GM12878 (cell line): ENCODE results near the gene AP5B1. TPM values are rescaled to one million over a fixed set of nuclear protein-coding genes. Genes with fewer than 3 reads are reported as not detected.

Source experiments
- ATAC-seq: fragments of 200-7000 bp; cut with Tn5 transposase; 3 replicates; pipeline ENCODE4 v1.9.1; 2020; ENCODE audit warnings: mild to moderate bottlenecking, moderate library complexity
- BruUV-seq: library from RNA; stranded (reverse); fragments of 400-500 nt; replicated peaks from 2 replicates; lab custom pipeline; 2021; lab: Mats Ljungman, UMichigan
- CTCF ChIA-PET: fragments of 300-600 bp; sonication (Branson Sonifier 250); formaldehyde crosslinking; extraction: SDS; loops from one replicate; lab custom pipeline; 2021; ENCODE audit warnings: inconsistent platforms; lab: Yijun Ruan, JAX
- POLR2A ChIA-PET: fragments of 350-600 bp; formaldehyde crosslinking; extraction: SDS; loops from one replicate; lab custom pipeline; 2021; ENCODE audit warnings: inconsistent platforms; lab: Charles Lee
- RAD21 ChIA-PET: fragments of 300-600 bp; sonication (Branson Sonifier 250); formaldehyde crosslinking; loops from one replicate; lab custom pipeline; 2023; ENCODE audit warnings: antibody characterized with exemption; ENCODE audit not compliant: unreplicated experiment; lab: Charles Lee
- SMC1A ChIA-PET: fragments of 300-600 bp; sonication (Branson Sonifier 250); formaldehyde crosslinking; loops from one replicate; lab custom pipeline; 2023; ENCODE audit not compliant: unreplicated experiment, uncharacterized antibody; lab: Charles Lee
- DNase-seq: peaks from one replicate; pipeline ENCODE4 v3.0.0-alpha.2; 2011; ENCODE audit warnings: low read depth, low spot score
- FAIRE-seq: peaks from 3 replicates; lab custom pipeline; 2011; peaks lifted over from hg19 to GRCh38; lab: Jason Lieb, UNC
- H2AFZ ChIP-seq: 2 replicates; pipeline ENCODE4 v1.6.0; 2011; ENCODE audit warnings: low read depth, low read length, control low read depth; ENCODE audit not compliant: control insufficient read depth
- H3K27ac ChIP-seq: 2 replicates; pipeline ENCODE4 v1.5.1; 2011; ENCODE audit warnings: control low read depth; ENCODE audit not compliant: control insufficient read depth, insufficient read depth
- H3K27me3 ChIP-seq, 2 experiments: replicated peaks in 1 of 2; 2 replicates each; pipeline versions ENCODE4 v1.6.0 to v1.6.1; 2011; ENCODE audit warnings: low read length in 1 of 2; ENCODE audit not compliant: control insufficient read depth in 2 of 2, insufficient read depth in 2 of 2
- H3K36me3 ChIP-seq, 2 experiments: 2 replicates each; pipeline ENCODE4 v1.5.1; 2011; ENCODE audit warnings: low read length in 1 of 2; ENCODE audit not compliant: control insufficient read depth in 2 of 2, insufficient read depth in 2 of 2
- H3K4me1 ChIP-seq: 2 replicates; pipeline ENCODE4 v1.6.1; 2011; ENCODE audit warnings: mild to moderate bottlenecking, low read length, moderate library complexity, mixed read lengths; ENCODE audit not compliant: control insufficient read depth, insufficient read depth
- H3K4me2 ChIP-seq: 2 replicates; pipeline ENCODE4 v1.6.0; 2011; ENCODE audit warnings: control low read depth; ENCODE audit not compliant: control insufficient read depth, insufficient read depth
- H3K4me3 ChIP-seq: fragments of 200-600 bp; sonication (generic); 2 replicates; pipeline ENCODE4 v1.5.1; 2016
- H3K79me2 ChIP-seq: 2 replicates; pipeline ENCODE4 v1.6.0; 2011; ENCODE audit warnings: low read length; ENCODE audit not compliant: control insufficient read depth, insufficient read depth
- H3K9ac ChIP-seq: 2 replicates; pipeline ENCODE4 v1.8.0; 2011; ENCODE audit warnings: low read length, control low read depth, mixed read lengths; ENCODE audit not compliant: control insufficient read depth, insufficient read depth
- H3K9me3 ChIP-seq: replicated peaks from 3 replicates; pipeline ENCODE4 v1.5.1; 2011; ENCODE audit warnings: mild to moderate bottlenecking, low read length; ENCODE audit not compliant: control insufficient read depth, insufficient read depth
- H4K20me1 ChIP-seq: 2 replicates; pipeline ENCODE4 v1.6.0; 2011; ENCODE audit not compliant: control insufficient read depth, insufficient read depth
- EZH2 ChIP-seq: IDR thresholded peaks from 2 replicates; pipeline ENCODE4 v1.6.1; 2012; ENCODE audit warnings: low read depth, mild to moderate bottlenecking, control low read depth, inconsistent platforms, low read length, borderline replicate concordance; ENCODE audit not compliant: control insufficient read depth
- HSF1 ChIP-seq: fragments of 150-350 bp; IDR thresholded peaks from 2 replicates; pipeline ENCODE4 v1.6.1; 2014; ENCODE audit warnings: mild to moderate bottlenecking, low read depth, low read length
- KLF5 ChIP-seq: fragments of 450-650 bp; IDR thresholded peaks from 2 replicates; pipeline ENCODE4 v1.6.1; 2014; ENCODE audit warnings: mild to moderate bottlenecking; ENCODE audit not compliant: partially characterized antibody
- ZNF622 ChIP-seq: fragments of 450-650 bp; IDR thresholded peaks from 2 replicates; pipeline ENCODE4 v1.6.1; 2017; ENCODE audit warnings: mild to moderate bottlenecking, inconsistent platforms
- WGBS: methylation state at CpG from one replicate; pipeline ENCODE4 v1.1.6; 2016; ENCODE audit warnings: low lambda C conversion rate; ENCODE audit not compliant: insufficient replicate concordance, insufficient coverage; ENCODE audit errors: missing lambda C conversion rate; 5-methylcytosine and 5-hydroxymethylcytosine counted together
- in situ Hi-C: fragments of 300-500 bp; cut with MboI; formaldehyde crosslinking; loops from 9 replicates; pipeline ENCODE4 v1.14.3; 2018; ENCODE audit warnings: mixed read lengths
- intact Hi-C: fragments of 100-400 bp; cut with micrococcal nuclease; formaldehyde crosslinking; loops from one replicate; pipeline ENCODE4 v1.14.2; 2022; ENCODE audit not compliant: unreplicated experiment
- polyA plus RNA-seq, 11 experiments: library from polyadenylated mRNA; depleted of rRNA in 4 of 11; unstranded in 6 of 11; stranded (reverse) in 5 of 11; fragments of >200 nt; fragmentation: Nextera tagmentation in 4 of 11; fragmentation: Illumina TruSeq in 1 of 11; extraction: Ambion mirVana in 4 of 11; extraction: Trizol in 1 of 11; gene quantifications; 1 replicate in 1 of 11; 2 replicates in 10 of 11; pipeline versions ENCODE4 v1.2.1 to v1.2.3, GENCODE V29; 2011 to 2016; ENCODE audit warnings: inconsistent platforms in 2 of 11, missing spikeins in 2 of 11, low read depth in 1 of 11
- total RNA-seq, 4 experiments: library from RNA; depleted of rRNA in 3 of 4; stranded (reverse); fragments of >200 nt in 3 of 4; fragmentation: Illumina TruSeq in 1 of 4; extraction: Trizol in 1 of 4; gene quantifications; 2 replicates each; pipeline versions ENCODE4 v1.2.1 to v1.2.3, GENCODE V29; 2013 to 2021
- TF ChIP-seq, protein P1 (sequence below): fragments of 450-650 bp; IDR thresholded peaks from 2 replicates; pipeline ENCODE4 v1.6.1; 2016; ENCODE audit warnings: mild to moderate bottlenecking

The AP5B1 gene
- total and polyA plus RNA-seq, 10 of the 15 experiments (the other 5 are each of a cell fraction or from before 2014, with no cell fraction given), result 0.47 to 13.1 (median 4.8) TPM

GRCh38 chr11:65767406-65767805 lies 13.4 kb downstream of the AP5B1 start:
- H3K4me1 ChIP-seq, result no peaks in the 10 kb centered on the region
- no peaks in the 10 kb centered on the region for H3K9me3 ChIP-seq
- DNase-seq (no peak), FAIRE-seq (no peak), ATAC-seq (no peak)
- RAD21 ChIA-PET, result interaction anchor here (0.8 to 1.9 kb wide), 3 partner anchors 12 to 56 kb away, joined by 3 to 6 read pairs (median 4); partner anchors contain the start of gene KAT5
- intact Hi-C loops (loop anchor here (5.0 kb wide), 1 partner anchor 40 kb away; no protein-coding TSS in a partner anchor), in situ Hi-C loops (no loop called here)
- H3K36me3 ChIP-seq, result no peaks in the 10 kb centered on the region
- no peaks in the 10 kb centered on the region for H3K27me3 ChIP-seq
- POLR2A ChIA-PET, result interaction anchor here (0.6 to 0.7 kb wide), 2 partner anchors 11 to 35 kb away, joined by 3 read pairs; no protein-coding TSS in a partner anchor
- SMC1A ChIA-PET, result interaction anchor here (1.5 kb wide), 1 partner anchor 12 kb away, joined by 3 read pairs; no protein-coding TSS in a partner anchor
- H2AFZ ChIP-seq, result no peak overlapping the region
- 69% methylated on average over 8 of the region's 10 CpGs for WGBS
- H3K9ac ChIP-seq, result no peak overlapping the region
- H3K79me2 ChIP-seq, result no peaks in the 10 kb centered on the region
- no peaks in the 10 kb centered on the region for H4K20me1 ChIP-seq
- no peak for TF ChIP-seq EZH2
- no TSS peak for BruUV-seq
- CTCF ChIA-PET, result interaction anchor here (1.1 to 1.5 kb wide), 5 partner anchors 13 to 45 kb away, joined by 3 to 6 read pairs (median 3); no protein-coding TSS in a partner anchor
- H3K27ac ChIP-seq, result no peak overlapping the region
- no peak overlapping the region for H3K4me3 ChIP-seq
- no peak overlapping the region for H3K4me2 ChIP-seq

DNA sequence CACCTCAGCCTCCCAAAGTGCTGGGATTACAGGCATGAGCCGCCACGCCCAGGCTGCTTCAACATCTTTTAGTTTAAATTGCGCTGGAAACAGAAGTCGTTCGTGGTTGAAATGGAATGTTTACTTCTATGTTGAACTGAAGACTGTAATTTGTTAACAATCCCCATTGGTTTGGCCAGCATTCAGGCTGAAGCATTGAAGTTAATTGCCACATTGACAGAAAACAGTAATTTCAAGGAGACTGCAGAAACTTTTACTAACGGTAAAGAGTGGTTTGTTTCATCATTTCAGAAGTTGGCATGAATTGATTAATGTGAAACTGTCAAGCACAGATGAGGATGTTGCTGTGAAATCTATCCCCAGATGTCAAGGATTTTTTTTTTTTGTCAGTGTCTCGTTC lies 14.2 kb downstream of the AP5B1 start:
- POLR2A ChIA-PET, result interaction anchor here (0.6 kb wide), 2 partner anchors 258 to 362 kb away, joined by 3 to 5 read pairs; no protein-coding TSS in a partner anchor
- 30% methylated on average over 7 of the region's 7 CpGs for WGBS
- no peak overlapping the region for H3K4me3 ChIP-seq
- no peak for DNase-seq
- CTCF ChIA-PET, result interaction anchor here (0.7 to 1.5 kb wide), 3 partner anchors 13 to 44 kb away, joined by 3 to 6 read pairs (median 3); no protein-coding TSS in a partner anchor
- no peak overlapping the region for H3K27ac ChIP-seq
- H3K27me3 ChIP-seq, result no peaks in the 10 kb centered on the region
- no peak; the same call in 2 of the 3 replicates for ATAC-seq
- H4K20me1 ChIP-seq, result no peaks in the 10 kb centered on the region
- H2AFZ ChIP-seq, result no peak overlapping the region
- H3K4me2 ChIP-seq, result no peak overlapping the region
- H3K9me3 ChIP-seq, result no peaks in the 10 kb centered on the region
- RAD21 ChIA-PET, result interaction anchor here (0.8 to 1.9 kb wide), 2 partner anchors 51 to 55 kb away, joined by 4 to 6 read pairs; partner anchors contain the start of gene KAT5
- SMC1A ChIA-PET, result interaction anchor here (1.5 kb wide), 1 partner anchor 11 kb away, joined by 3 read pairs; no protein-coding TSS in a partner anchor
- H3K4me1 ChIP-seq, result no peaks in the 10 kb centered on the region
- H3K36me3 ChIP-seq, result no peaks in the 10 kb centered on the region
- no peak overlapping the region; the same call in 1 of the 2 replicates for H3K9ac ChIP-seq
- TF ChIP-seq, protein P1, sequence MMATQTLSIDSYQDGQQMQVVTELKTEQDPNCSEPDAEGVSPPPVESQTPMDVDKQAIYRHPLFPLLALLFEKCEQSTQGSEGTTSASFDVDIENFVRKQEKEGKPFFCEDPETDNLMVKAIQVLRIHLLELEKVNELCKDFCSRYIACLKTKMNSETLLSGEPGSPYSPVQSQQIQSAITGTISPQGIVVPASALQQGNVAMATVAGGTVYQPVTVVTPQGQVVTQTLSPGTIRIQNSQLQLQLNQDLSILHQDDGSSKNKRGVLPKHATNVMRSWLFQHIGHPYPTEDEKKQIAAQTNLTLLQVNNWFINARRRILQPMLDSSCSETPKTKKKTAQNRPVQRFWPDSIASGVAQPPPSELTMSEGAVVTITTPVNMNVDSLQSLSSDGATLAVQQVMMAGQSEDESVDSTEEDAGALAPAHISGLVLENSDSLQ, result peak; percentile 56
- TF ChIP-seq HSF1, result no peak
- no peak for TF ChIP-seq KLF5
- TF ChIP-seq ZNF622, result no peak
- no TSS peak for BruUV-seq
- FAIRE-seq, result no peak
- in situ Hi-C loops (no loop called here), intact Hi-C loops (loop anchor here (5.0 kb wide), 1 partner anchor 39 kb away; no protein-coding TSS in a partner anchor)
- no peaks in the 10 kb centered on the region for H3K79me2 ChIP-seq
